HG02840 (cell line): ENCODE data around the gene CACNA1H.

Experiments
- ATAC-seq: cut with Tn5 transposase; IDR thresholded peaks from one replicate; pipeline ENCODE4 v1.9.1; 2021; ENCODE audit warnings: mild to moderate bottlenecking, moderate library complexity, moderate number of reproducible peaks; ENCODE audit not compliant: unreplicated experiment, low FRiP score

The CACNA1H gene

DNA sequence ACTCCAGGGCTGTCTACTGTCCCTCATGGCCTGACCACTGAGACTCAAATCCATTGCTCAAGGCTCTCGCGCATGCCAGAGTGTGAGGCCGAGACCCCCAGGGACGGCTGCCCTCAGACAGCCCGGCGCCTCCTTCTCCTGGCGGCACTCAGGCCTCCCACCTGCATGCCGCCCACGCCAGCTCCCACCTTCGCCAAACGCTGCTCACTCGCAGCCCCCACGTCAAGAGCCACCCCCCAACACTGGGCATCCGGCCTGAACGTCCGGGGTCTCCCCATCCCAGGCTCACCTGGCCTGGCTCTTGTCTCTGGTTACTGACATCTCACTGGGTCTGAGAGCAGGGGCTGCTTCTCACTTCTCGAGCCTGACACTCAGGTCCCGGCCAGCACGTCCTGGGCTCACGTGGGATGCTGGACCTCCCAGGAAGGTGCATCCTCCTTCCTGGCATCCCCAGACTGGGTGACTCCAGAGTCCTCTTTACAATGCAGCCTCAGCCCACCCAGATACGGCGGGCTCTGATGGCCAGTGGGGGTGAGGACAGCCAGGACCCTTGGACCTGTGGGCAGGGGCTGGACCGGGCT is 12.2 kb upstream of the CACNA1H start:
- ATAC-seq: no peak

DNA sequence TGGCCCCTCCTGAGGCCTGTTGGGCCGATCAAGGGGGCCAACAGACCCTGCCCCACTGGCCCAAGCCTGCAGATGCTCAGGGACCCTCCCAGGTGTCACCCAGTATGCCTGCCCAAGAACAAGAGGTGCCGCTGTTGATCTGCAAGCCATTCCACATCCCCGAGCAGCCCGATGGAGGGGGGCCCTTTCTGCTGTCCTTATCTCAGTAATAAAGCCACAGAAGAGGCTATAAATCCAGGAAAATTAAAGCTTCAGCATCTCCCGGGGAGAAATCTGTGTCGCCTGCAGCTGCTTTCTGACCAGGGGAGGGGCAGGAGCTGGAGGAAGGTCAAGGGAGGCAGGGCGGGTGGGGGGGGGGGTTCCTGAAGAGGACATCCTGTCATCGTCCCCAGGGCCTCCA is 11.7 kb upstream of the CACNA1H start:
- ATAC-seq: no peak

DNA sequence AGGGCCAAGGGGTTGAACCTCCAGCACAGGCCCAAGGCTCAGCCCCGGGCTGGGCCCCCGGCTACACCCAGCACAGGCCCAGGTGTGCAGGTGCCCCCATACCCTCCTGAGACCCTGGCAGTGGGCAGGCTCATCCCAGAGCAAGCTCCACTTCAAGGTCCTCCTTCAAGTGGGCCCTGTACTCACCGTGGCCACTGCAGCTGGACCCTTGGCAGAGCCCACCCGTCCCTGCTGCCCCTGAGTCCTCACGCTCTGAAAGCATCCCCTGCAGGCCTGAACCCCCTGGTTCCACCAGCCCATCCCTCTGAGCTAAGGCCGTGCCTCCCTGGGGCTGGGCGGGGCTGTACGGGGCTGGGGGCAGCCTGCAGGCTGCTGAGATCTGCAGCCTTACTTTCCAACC is 11.2 kb upstream of the CACNA1H start:
- ATAC-seq: no peak

DNA sequence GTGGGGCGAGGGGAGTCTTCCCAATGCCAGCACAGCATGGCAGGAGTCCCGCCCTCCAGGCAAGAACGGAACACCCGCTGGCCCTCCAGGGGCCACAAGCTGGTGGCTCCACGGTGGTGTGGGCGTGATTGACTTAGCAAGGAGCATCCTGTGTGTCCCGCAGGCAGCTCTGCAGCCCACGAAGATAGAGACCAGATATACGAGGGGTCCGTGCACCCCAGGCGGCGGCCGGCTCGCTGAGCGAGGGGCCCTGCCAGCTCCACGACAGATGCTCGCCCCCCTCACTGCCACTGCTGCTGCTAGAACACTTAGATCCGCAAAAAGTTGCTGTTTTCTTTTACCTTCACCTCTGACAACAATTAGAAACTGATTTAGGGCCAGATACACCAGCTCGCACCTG is 10.0 kb upstream of the CACNA1H start:
- ATAC-seq: no peak

DNA sequence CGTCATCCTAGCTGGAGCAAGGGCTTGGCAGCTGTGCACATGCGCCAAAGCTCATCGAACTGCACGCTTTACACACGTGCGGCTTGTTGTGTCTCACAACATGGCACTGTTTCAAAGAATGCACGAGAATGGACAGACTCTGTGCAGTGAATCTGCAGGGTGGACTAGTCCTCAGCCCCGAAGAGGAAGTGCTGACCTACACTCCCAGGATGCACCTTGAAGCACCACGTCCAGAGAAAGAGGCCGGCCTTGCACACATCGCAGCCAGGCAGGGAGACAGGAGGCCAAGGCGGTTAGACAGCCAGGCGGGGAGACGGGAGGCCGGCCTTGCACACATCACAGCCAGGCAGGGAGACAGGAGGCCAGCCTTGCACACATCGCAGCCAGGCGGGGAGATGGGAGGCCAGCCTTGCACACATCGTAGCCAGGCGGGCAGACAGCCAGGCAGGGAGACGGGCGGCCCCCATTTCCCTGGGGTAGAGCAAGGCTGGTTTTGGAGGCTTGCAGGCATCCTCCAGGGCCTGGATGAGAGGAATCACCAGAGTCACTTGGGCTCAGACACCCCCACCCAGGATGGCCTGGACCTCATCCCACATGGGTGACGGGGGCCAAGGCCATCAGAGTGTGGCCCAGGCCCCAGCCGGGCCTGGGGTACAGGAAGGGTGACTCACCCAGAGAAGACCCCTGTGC is 9.0 kb upstream of the CACNA1H start:
- ATAC-seq: no peak

DNA sequence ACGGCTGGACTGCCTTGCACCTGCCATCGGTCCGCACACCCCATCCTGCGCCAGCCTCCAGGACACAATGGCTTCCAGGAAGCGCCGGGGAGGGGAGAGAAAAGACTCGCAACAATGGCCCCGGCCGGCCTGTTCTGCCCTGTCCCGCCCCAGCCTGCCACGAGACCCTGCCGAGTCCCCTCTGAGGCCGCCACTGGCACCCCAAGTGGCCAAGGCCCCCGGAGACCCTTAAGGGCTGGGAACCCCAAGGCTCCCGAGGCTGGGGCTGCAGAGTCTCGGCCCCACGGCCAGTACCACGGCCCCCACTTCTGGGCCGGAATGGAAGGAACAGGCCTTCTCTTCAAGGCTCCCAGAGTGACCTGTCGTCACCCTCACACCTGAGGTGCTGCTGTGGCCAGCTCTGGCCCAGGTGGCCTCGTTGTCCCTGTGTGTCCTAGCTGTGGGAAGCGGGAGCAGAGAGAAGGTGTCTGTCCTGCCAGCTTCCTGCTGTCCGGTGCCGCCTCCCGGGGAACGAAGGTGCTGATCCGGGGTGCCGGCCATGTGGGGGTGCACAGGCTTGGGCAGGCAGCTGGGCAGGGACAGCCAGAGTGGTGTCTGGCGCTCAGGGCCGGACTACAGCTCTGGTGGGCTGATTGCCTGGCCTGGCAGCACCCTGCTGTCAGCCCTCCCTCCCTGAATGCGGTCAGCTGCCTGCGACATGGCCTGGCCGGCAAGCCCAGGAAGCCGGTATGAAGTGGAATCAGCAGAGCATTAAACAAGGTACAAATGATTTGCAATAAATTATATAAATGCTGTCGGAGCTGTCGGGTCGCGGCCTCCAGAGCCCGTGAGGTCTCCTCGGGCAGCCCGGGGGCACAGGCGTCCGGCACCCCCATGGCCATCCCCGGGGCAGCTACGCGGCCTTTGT is 8.2 kb upstream of the CACNA1H start:
- ATAC-seq: no peak

DNA sequence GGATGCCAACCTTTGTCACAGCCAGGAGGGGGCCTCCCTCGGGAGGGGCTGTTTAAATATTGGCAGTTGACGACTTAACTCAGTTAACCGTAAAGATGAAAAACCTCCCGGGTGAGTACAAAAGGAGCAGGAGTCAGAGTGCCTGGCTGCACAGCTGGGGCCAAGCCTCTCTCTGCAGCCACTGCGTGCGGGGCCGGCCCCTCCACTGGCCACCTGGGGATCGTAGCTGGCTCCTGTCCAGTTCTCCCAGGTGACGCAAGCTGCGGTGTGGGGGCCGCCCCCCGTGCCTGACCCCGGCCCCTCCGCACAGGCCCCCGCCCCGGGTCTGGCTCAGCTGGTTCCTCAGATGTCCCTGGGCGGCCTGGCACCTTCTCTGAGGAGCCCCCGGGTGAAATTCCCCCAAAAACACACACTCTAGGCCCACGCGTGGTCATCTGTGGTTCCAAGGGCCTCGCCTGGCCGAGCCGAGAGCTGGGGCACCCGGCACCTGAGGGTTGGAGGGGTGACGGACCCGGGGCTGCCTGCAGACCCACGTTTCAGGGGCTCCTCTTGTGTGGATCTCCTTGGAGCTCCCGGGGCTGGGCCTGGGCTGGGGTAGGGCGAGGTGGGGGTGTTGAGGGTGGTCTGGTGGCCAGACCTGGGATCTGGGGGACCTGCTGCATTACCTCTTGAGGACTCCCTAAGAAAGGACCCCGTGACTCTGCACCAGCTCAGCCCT is 7.4 kb upstream of the CACNA1H start:
- ATAC-seq: no peak

DNA sequence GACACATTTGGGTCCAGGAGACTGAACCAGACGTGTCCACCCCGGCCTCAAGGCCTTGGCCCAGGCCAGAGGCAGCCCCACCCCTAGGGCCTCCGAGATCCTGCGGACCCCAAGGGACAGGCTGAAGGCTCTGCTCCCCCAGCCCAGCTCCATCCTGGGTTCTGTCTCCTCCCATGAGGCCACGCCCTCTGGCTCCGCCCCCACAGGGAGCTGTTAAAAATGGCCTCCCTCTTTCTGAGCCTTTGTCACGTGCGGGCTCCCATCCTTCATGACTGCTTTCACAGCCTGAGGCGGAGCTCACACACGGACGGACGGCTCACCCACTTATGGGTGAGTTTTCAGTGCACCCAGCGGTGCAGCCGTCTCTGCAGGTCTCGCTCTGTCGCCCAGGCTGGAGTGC is 6.5 kb upstream of the CACNA1H start:
- no peak for ATAC-seq

DNA sequence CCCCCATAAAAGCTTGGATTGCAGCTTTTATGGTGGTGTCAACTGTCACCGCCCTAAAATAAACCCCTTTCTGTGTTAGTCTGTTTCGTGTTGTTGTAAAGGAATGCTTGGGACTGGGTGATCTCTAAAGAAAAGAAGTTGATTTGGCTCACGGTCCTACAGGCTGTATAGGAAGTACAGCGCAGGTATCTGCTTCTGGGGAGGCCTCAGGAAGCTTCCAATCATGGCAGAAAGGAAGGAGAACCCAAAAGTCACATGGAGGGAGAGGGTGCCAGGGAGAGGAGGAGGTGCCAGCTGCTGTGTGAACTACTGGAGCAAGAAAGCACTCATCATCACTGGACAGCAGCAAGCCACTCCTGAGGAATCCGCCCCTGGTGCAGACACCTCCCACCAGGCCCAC is 5.9 kb upstream of the CACNA1H start:
- ATAC-seq: no peak

DNA sequence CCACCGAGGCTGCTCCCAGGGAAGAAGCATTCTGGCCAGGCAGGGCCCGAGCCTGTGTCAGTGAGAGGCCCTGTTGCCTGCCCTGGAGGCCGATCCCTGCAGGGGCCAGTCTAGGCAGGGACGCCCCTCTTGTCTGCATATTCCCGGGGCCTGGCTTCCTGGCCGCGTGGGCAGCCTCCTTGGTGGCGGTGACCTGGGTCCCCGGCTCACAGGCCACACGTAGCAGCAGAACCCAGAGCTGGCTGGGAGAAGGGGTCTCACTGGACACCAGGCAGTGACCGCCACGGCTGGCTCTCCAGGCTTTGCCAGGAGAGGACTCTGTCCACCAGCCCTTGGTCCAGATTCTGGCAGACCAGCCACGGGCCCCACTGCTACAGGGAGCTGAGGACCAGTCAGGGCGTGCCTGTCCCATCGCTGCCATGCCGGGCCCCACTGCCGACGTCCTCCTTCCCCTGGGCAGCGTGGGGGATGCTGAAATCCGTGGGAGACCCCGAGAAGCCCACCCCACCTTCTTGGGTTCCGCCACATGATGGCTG is 3.7 kb upstream of the CACNA1H start:
- no peak for ATAC-seq

DNA sequence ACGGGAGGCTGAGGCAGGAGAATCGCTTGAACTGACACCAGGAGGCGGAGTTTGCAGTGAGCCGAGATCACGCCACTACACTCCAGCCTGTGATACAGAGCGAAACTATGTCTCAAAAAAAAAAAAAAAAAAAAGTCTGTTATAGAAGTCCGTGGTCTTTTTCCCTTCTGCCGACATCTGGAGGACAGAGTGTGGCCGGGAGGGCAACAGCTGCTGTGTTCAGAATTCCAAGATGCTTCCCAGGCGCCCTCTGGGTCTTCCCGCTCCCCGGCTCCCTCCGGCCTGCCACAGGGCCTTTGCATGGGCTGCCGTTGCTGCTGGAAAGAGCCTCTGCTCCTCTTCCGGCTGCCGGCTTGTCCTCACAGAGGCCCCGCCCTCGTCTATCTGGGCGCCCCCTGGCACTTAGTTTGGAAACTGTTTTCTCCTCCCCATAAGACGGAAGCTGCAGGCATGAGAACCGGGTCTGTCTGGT is 2.4 kb upstream of the CACNA1H start:
- ATAC-seq: no peak

DNA sequence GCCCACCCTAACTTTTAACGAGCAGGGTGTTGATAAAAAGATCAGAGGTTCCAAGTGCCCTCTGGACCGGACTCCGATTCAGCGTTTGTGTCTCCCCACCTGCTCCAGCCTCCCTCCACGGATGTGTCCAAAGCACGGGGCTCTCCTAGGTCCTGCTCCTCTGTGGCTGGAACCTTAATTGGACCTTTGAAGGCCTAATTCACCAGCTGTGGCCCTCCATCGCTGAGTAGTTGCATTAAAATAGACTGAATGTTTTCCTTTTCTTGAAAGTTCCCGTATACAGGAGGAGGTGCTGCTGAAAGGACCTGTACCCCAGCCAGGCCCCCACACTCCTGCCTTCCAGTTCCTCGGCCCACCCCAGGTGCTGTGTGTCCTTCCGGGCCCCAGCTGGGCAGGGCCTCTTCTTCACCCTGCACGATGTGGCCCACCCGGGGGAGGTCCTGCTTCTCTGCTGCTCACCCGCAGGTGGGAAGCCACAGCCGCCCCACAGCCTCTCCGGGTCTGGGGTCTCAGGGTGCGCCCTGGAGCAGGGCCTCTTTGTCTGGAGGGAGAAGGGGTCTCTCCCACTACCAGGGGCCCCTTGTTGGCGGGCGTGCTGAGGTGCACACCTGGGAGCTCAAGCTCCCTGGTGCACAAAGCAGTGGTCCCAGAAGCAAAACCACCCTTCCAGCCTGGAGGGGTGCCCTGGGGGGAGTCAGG is 1.3 kb upstream of the CACNA1H start:
- no peak for ATAC-seq

DNA sequence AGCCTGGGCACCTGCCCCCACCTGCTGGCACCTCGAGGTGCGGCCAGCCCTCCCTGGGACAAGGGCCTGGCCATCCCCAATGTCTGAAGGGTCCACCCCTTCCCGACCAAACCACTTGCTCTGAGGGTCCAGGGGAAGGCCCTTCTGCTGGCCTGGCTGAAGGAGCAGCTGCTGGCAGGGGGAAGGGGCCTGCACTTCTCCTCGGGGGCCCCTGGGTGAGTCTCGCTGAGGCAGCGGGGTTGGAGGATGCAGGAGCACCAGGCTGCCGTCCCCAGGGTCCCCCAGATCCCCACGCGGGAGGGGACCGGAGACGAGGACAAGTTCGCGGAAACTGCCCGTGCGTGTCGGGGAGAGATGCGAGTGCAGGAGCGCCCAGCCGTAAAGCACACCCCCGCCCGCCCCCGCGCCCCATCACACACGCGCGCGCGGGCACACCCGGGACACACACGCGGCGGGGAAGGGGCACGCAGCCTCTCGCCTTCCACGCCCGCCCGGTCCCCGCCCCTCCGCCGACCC is 725 bp upstream of the CACNA1H start:
- ATAC-seq: no peak

DNA sequence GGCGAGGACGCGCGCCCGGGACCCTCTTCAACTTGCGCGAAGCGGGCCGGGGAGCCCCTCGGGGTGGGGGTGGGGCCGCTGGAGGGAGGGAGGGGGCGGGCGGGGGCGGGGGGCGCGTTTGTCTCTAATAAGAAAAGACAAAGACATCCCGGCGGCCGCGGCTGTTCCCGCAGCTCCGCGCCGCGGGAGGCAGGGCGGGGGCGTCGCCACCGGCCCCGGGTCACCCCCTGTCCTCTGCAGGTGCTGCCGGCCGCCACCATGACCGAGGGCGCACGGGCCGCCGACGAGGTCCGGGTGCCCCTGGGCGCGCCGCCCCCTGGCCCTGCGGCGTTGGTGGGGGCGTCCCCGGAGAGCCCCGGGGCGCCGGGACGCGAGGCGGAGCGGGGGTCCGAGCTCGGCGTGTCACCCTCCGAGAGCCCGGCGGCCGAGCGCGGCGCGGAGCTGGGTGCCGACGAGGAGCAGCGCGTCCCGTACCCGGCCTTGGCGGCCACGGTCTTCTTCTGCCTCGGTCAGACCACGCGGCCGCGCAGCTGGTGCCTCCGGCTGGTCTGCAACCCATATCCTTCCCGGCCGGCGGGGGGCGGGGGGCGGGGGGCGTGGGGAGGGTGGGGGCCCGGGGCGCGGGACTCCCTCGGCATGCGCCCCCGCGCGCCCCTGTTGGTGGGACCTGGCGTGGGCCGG is 714 bp downstream of the CACNA1H start:
- ATAC-seq: no peak

DNA sequence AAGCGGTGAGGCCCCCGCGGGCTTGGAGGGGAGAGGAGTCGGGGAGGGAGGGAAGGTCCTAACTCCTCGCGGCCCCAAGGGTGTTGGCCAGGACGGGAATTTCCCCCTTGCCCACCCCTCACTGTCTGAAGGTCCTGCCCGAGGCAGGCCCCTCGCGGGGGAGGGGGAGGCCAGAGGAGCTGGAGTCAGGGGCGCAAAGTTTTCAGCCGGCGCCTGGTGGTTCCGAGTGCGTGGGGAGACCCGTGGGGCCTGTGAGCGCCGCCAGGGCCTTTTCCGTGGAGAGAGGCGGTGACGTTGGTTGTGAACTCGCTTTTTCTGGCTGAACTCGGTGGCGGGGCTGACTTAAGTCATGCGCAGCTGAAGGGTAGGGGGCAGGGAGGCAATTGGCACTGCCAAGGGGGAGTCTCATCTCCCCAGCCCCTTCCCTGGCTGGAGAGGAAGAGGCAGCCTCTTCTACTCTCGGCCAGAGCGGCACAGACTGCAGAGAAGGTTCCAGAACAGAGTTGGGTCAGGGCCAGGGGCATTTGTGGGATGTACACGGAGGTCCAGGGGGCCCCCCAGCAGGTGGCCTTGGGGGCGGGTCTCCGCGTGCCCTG is 1.5 kb downstream of the CACNA1H start:
- no peak for ATAC-seq

DNA sequence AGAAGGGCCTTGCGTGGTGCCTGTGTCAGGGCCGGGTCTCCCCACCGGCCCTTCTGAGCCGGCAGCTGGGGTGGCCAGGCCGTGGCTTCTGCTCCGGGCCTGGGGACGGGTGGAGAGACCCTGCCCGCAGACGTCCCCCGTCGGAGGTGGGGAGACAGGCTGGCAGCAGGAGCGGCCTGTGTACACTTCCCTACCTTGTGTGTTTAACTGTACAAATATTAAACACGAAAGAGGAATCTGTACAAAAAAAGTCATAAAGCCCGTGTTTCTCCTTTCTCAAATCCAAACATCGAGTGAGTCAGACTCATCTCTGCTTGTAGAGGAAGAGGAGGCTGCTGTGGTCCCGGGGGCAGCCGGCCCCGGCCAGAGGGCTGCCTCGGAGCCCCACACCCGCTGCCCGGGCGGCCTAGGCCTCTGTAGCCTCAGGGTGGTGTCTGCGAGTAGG is 2.0 kb downstream of the CACNA1H start:
- no peak for ATAC-seq

DNA sequence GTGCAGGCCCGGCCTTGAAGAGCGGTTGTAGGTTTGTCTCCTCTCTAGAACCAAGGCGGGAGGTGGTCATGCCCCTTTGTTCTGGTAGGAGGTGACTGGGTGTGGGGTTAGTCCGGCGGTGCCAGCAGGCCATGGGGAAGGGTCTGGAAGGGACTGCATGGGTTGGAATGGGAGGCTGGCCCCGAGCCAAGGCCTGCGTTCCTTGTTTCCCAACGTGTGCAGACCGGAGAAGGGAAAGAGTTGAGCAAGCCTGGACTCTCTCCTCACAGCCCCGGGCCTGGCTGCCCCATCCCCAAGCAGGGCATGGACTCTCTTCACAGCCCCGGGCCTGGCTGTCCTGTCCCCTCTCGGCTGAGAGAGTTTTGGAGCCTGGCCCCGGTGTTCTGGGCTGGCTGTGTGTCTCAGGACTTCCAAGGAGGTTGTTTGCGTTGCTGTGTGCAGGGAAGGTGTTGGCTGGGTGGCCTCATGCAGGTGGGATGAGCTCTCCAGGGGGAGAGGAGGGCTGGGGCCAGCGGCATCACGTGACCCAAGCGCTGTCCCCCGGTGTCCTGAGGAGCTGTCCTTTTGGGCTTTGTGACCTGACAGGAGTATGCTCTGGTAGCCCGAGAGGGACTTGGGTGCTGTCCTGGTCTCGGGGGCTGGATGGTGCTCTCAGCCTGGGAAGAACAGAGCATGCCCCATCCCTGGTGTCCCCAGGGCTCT is 2.6 kb downstream of the CACNA1H start:
- ATAC-seq: no peak
